ENCODE data around the gene ANXA4. TPM values are rescaled to one million over a fixed set of nuclear protein-coding genes. Genes with fewer than 3 reads are reported as not detected.

Gene ANXA4
- total and polyA plus RNA-seq, 2 of the 13 experiments (the other 11 are each of a cell fraction or from before 2014, with no cell fraction given) = 155 to 168 TPM

GRCh38 chr2:69741575-69742321 lies at the start of gene ANXA4 (continued):
- TF ChIP-seq PRDM10 (CRISPR knock-in tag; IDR thresholded peaks at IDR 0.05; ENCODE audit: low read depth) (no peak), SP2 (CRISPR knock-in tag; IDR thresholded peaks at IDR 0.05) (no peak), HOXA7 (CRISPR knock-in tag; IDR thresholded peaks at IDR 0.05) (no peak), GLI4 (CRISPR knock-in tag; IDR thresholded peaks at IDR 0.05; ENCODE audit: borderline replicate concordance) (peak; percentile 48), SIX4 (CRISPR knock-in tag; IDR thresholded peaks at IDR 0.05) (no peak; the same call in 1 of the 2 replicates), U2AF2 (IDR thresholded peaks at IDR 0.05; ENCODE audit: low read depth, low read length) (no peak), CAMTA2 (CRISPR knock-in tag; IDR thresholded peaks at IDR 0.05; ENCODE audit: borderline replicate concordance) (no peak), PRDM4 (CRISPR knock-in tag; IDR thresholded peaks at IDR 0.05; ENCODE audit: borderline replicate concordance) (0 out of 2 replicates have a peak, but pooled peaks have one; percentile 32), ZNF609 (CRISPR knock-in tag; IDR thresholded peaks at IDR 0.05; ENCODE audit: borderline replicate concordance) (peak; percentile 67; the same call in 1 of the 2 replicates), ESRRA (CRISPR knock-in tag; IDR thresholded peaks at IDR 0.05; ENCODE audit: low read depth) (peak; percentile 74), RARG (CRISPR knock-in tag; IDR thresholded peaks at IDR 0.05; ENCODE audit: low read depth) (no peak), NONO (IDR thresholded peaks at IDR 0.05) (no peak), NONO (CRISPR knock-in tag; conservative IDR thresholded peaks at IDR 0.05) (peak; percentile 31), ZBTB7B (CRISPR knock-in tag; IDR thresholded peaks at IDR 0.05) (peak; percentile 91)

All from HepG2 (cell line).